ENCODE results near the gene MAML3. TPM values are rescaled to one million over a fixed set of nuclear protein-coding genes. Genes with fewer than 3 reads are reported as not detected.
A peak's percentile ranks its signal among the peaks of the same experiment; 100 is the strongest.

MAML3 gene
- total and polyA plus RNA-seq, 7 experiments from 2014 or later: 0.53 to 9.4 (median 3.3) TPM

DNA sequence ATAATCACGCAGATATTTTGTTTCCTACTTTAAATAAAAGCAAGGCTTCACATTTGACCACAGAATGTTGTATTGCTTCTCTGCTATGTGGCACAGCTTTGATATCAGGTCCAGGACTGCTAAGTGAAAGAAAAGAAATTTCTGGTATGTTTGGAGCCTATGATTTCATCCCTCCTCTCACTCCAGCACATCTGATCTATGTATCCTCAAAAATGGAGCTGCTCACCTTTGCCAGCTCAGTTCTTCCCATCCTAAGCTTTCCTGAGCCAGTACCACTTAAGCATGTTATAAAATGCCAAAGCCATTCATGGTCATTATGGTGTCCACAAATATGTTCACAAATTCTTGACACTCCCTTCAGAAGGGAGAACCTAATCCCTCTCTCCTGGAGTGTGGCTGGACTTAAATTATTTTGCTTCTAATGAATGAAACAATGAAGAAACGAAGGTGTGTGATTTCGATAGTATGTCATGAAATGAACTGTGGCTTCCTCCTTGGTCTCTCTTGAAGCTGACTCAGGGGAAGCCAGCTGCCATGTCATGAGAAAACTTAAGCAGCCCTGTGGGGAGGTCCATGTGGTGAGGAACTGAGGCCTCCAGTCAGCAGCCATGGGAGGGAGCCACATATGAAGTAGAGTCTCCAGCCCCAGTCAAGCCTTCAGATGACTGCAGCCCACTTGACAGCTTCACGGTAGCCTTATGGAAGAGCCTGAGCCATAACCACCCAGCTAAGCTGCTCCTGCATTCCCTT, 280.7 kb downstream of the MAML3 start:
- Histone ChIP-seq H3K27me3 (ENCODE audit: control insufficient read depth in 2 of 2, insufficient read depth in 2 of 2, low read length in 2 of 2) (no peaks in the 10 kb centered on the region), H3K9me3 (ENCODE audit: control insufficient read depth in 2 of 3, low read length in 3 of 3) (no peaks in the 10 kb centered on the region), H3K4me3 (ENCODE audit: low read length) (no peak overlapping the region), H3K4me1 (ENCODE audit: control insufficient read depth in 2 of 2, insufficient read depth in 2 of 2, low read length in 2 of 2) (no peaks in the 10 kb centered on the region), H3K27ac (ENCODE audit: low read depth, low read length) (no peak overlapping the region), H3K36me3 (ENCODE audit: control insufficient read depth in 2 of 3, insufficient read depth in 3 of 3, low read length in 3 of 3) (no peaks in the 10 kb centered on the region)
- peaks cover 0 to 8% (median 0%) of the 10 kb centered on the region in 7 donors for H3K4me1 Mint-ChIP-seq
- H3K4me3 Mint-ChIP-seq: no peak overlapping the region
- peaks cover 0 to 8% (median 6%) of the 10 kb centered on the region in 5 donors for H3K36me3 Mint-ChIP-seq
- CTCF ChIA-PET: no interaction called here
- no peak overlapping the region for H3K27ac Mint-ChIP-seq
- peaks cover 0 to 10% (median 0%) of the 10 kb centered on the region in 5 donors for H3K27me3 Mint-ChIP-seq
- intact Hi-C loops (cut with micrococcal nuclease): no loop called here
- DNase-seq (no peak), ATAC-seq (peak; percentile 45)
- POLR2A ChIA-PET: no interaction called here
- H3K9me3 Mint-ChIP-seq: peaks cover 0 to 13% (median 0%) of the 10 kb centered on the region in 11 donors

DNA sequence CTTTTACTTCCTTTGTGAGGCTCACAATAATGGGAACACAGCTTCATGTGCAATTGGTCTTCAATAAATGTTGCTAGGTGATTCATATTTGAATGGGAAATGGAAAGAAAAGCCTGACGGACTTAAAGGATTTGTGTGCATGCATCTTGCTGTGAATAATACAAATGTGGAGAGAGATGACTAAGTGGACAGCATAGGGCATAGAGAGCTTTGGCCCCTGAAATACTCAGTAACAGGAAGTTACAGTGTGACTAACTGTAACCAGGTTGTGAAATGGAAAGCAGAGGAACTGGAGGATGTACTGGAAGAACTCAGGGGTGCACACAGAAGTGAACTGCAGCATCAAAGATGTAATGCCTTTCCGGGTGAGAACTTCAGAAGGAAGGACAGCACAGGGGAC, 281.7 kb downstream of the MAML3 start:
- peaks cover 0 to 8% (median 0%) of the 10 kb centered on the region in 7 donors for H3K4me1 Mint-ChIP-seq
- ATAC-seq: peak; percentile 87
- CTCF ChIA-PET: no interaction called here

DNA sequence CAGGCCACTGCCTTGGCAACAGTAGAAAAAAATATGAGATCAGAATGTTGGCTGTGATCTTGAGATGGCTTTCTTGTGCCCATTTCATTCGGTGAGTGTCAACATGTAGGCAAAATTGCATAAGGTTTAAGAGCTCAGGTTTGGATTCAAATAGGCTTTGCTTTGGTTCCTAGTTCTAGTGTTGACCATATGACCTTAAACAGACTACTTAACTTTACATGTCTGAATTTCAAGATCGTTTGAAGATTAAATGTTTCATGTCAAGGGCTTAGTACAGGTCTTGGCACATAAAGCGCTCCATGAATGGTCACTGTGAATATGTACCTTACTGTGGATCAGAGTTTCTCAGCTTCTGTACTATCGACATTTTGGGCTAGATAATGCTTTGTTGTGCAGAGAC, 284.2 kb downstream of the MAML3 start:
- Mint-ChIP-seq H3K4me1 (peaks cover 0 to 8% (median 0%) of the 10 kb centered on the region in 7 donors), H3K9me3 (peaks cover 0 to 13% (median 0%) of the 10 kb centered on the region in 11 donors), H3K4me3 (no peak overlapping the region), H3K27me3 (peaks cover 0 to 23% (median 0%) of the 10 kb centered on the region in 5 donors), H3K36me3 (peaks cover 0 to 11% (median 5%) of the 10 kb centered on the region in 5 donors), H3K27ac (no peak overlapping the region)
- H3K27ac ChIP-seq (ENCODE audit: low read depth, low read length): no peak overlapping the region
- POLR2A ChIA-PET: no interaction called here
- CTCF ChIA-PET: no interaction called here
- intact Hi-C loops (cut with micrococcal nuclease): no loop called here
- H3K4me3 ChIP-seq (ENCODE audit: low read length): no peak overlapping the region
- ATAC-seq (no peak), DNase-seq (no peak)
- no peaks in the 10 kb centered on the region for H3K27me3 ChIP-seq (ENCODE audit: control insufficient read depth in 2 of 2, insufficient read depth in 2 of 2, low read length in 2 of 2)
- H3K4me1 ChIP-seq (ENCODE audit: control insufficient read depth in 2 of 2, insufficient read depth in 2 of 2, low read length in 2 of 2): no peaks in the 10 kb centered on the region
- H3K9me3 ChIP-seq (ENCODE audit: control insufficient read depth in 2 of 3, low read length in 3 of 3): no peaks in the 10 kb centered on the region
- H3K36me3 ChIP-seq (ENCODE audit: control insufficient read depth in 2 of 3, insufficient read depth in 3 of 3, low read length in 3 of 3): no peaks in the 10 kb centered on the region

More for the DNA sequence above, 281.7 kb downstream of the MAML3 start:
- peaks cover 0 to 13% (median 0%) of the 10 kb centered on the region in 11 donors for H3K9me3 Mint-ChIP-seq
- peaks cover 0 to 8% (median 5%) of the 10 kb centered on the region in 5 donors for H3K36me3 Mint-ChIP-seq
- peaks cover 0 to 13% (median 0%) of the 10 kb centered on the region in 5 donors for H3K27me3 Mint-ChIP-seq
- POLR2A ChIA-PET: no interaction called here
- H3K27ac ChIP-seq (ENCODE audit: low read depth, low read length): no peak overlapping the region
- no peaks in the 10 kb centered on the region for H3K9me3 ChIP-seq (ENCODE audit: control insufficient read depth in 2 of 3, low read length in 3 of 3)
- H3K4me3 Mint-ChIP-seq: peak overlapping the region in 1 of 10 donors; percentile 6
- H3K4me3 ChIP-seq (ENCODE audit: low read length): no peak overlapping the region
- DNase-seq: no peak
- H3K27me3 ChIP-seq (ENCODE audit: control insufficient read depth in 2 of 2, insufficient read depth in 2 of 2, low read length in 2 of 2): no peaks in the 10 kb centered on the region
- H3K27ac Mint-ChIP-seq: peak overlapping the region in 1 of 9 donors; percentile 2
- intact Hi-C loops (cut with micrococcal nuclease): no loop called here
- H3K36me3 ChIP-seq (ENCODE audit: control insufficient read depth in 2 of 3, insufficient read depth in 3 of 3, low read length in 3 of 3): no peaks in the 10 kb centered on the region
- no peaks in the 10 kb centered on the region for H3K4me1 ChIP-seq (ENCODE audit: control insufficient read depth in 2 of 2, insufficient read depth in 2 of 2, low read length in 2 of 2)

DNA sequence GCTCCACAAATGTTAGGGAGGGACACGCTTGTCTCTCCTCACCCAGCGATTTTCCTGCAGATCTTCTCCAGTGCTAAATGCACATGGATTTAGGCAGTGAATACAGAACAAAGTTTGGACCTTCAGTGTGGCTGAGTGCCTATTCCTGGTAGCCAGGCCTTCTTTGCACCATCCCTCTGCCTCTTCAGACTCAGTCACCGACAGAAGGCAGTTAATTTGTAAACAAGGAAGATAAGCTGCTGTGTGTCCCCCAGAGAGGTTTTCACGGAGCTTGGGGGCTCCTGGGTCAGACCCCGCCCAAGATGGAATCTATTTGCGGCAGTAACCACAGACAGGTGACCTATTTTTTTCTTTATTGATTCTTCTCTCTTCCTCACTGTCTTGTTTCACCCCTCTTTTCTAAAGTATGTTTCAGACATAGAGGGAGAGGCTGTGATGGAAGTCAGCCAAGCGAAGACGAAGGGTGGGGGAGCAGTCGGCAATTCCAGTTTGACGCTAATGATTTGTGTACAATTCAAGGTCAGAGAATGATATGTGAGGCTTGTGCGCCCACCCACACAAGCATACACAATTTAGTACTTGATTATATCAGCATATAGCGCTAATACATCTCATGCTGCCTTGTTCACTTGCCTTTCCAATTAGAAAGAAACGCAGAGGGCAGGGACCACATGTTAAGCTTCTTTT, 287.6 kb downstream of the MAML3 start:
- H3K9me3 Mint-ChIP-seq: peaks cover 0 to 3% (median 0%) of the 10 kb centered on the region in 11 donors
- no peaks in the 10 kb centered on the region for H3K4me1 Mint-ChIP-seq
- no peak overlapping the region for H3K4me3 Mint-ChIP-seq
- H3K36me3 Mint-ChIP-seq: peaks cover 0 to 4% (median 0%) of the 10 kb centered on the region in 5 donors
- no peak overlapping the region for H3K27ac ChIP-seq (ENCODE audit: low read depth, low read length)
- H3K4me3 ChIP-seq (ENCODE audit: low read length): no peak overlapping the region
- no peak overlapping the region for H3K27ac Mint-ChIP-seq
- POLR2A ChIA-PET: no interaction called here
- intact Hi-C loops (cut with micrococcal nuclease): no loop called here
- H3K27me3 Mint-ChIP-seq: peaks cover 0 to 24% (median 0%) of the 10 kb centered on the region in 5 donors
- DNase-seq (no peak), ATAC-seq (no peak)
- H3K36me3 ChIP-seq (ENCODE audit: control insufficient read depth in 2 of 3, insufficient read depth in 3 of 3, low read length in 3 of 3): no peaks in the 10 kb centered on the region
- H3K27me3 ChIP-seq (ENCODE audit: control insufficient read depth in 2 of 2, insufficient read depth in 2 of 2, low read length in 2 of 2): no peaks in the 10 kb centered on the region
- H3K9me3 ChIP-seq (ENCODE audit: control insufficient read depth in 2 of 3, low read length in 3 of 3): no peaks in the 10 kb centered on the region
- H3K4me1 ChIP-seq (ENCODE audit: control insufficient read depth in 2 of 2, insufficient read depth in 2 of 2, low read length in 2 of 2): no peaks in the 10 kb centered on the region
- CTCF ChIA-PET: no interaction called here

DNA sequence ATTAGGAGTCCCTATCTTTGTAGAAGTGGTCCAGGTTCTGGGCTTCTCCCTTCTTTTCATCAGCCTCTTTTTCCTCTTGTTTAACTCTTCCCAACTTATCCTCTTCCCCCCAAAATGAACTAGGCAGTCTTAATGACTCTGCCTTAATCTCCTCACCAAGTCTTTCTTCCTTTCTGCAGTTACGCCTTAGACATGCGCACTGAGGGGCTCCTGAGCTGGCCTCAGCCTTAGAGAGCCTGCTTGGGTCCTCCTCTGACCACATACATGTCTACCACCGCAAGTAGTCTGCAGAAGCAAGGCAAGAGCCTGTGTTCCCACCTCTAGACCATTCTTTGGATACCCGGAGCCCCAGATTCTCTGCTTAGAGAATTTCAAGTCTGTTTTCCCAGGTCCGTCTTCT, 288.4 kb downstream of the MAML3 start:
- CTCF ChIA-PET: no interaction called here
- no peaks in the 10 kb centered on the region for H3K36me3 ChIP-seq (ENCODE audit: control insufficient read depth in 2 of 3, insufficient read depth in 3 of 3, low read length in 3 of 3)

DNA sequence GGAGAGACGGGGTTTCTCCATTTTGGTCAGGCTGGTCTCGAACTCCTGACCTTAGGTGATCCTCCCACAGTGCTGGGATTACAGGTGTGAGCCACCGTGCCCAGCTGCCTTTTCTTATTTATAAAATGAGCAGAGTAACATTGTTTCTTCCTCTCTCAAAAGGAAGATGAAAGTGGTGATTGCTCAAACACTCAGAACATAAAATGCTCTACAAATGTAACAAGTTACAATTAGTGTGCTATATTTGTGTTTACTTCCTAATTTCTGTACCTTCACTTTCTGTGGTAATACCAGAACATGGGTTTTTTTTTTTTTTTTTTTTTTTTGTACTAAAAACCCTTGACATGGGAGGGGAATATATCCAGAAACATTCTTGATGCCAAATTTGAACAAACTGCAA, 290.5 kb downstream of the MAML3 start:
- H3K27me3 Mint-ChIP-seq: peaks cover 0 to 16% (median 0%) of the 10 kb centered on the region in 5 donors
- Histone ChIP-seq H3K4me3 (ENCODE audit: low read length) (no peak overlapping the region), H3K27me3 (ENCODE audit: control insufficient read depth in 2 of 2, insufficient read depth in 2 of 2, low read length in 2 of 2) (no peaks in the 10 kb centered on the region), H3K4me1 (ENCODE audit: control insufficient read depth in 2 of 2, insufficient read depth in 2 of 2, low read length in 2 of 2) (no peaks in the 10 kb centered on the region), H3K9me3 (ENCODE audit: control insufficient read depth in 2 of 3, low read length in 3 of 3) (no peaks in the 10 kb centered on the region), H3K27ac (ENCODE audit: low read depth, low read length) (no peak overlapping the region), H3K36me3 (ENCODE audit: control insufficient read depth in 2 of 3, insufficient read depth in 3 of 3, low read length in 3 of 3) (no peaks in the 10 kb centered on the region)
- ATAC-seq: no peak
- H3K4me3 Mint-ChIP-seq: no peak overlapping the region
- H3K9me3 Mint-ChIP-seq: peaks cover 0 to 2% (median 0%) of the 10 kb centered on the region in 11 donors
- no peak overlapping the region for H3K27ac Mint-ChIP-seq
- H3K4me1 Mint-ChIP-seq: peaks cover 0 to 8% (median 0%) of the 10 kb centered on the region in 7 donors
- peaks cover 0 to 15% (median 2%) of the 10 kb centered on the region in 5 donors for H3K36me3 Mint-ChIP-seq
- intact Hi-C loops (cut with micrococcal nuclease): no loop called here
- ChIA-PET CTCF (no interaction called here), POLR2A (no interaction called here)
- DNase-seq: no peak

More for the DNA sequence above, 288.4 kb downstream of the MAML3 start:
- peaks cover 0 to 22% (median 0%) of the 10 kb centered on the region in 5 donors for H3K27me3 Mint-ChIP-seq
- no peak for ATAC-seq
- intact Hi-C loops (cut with micrococcal nuclease): no loop called here
- no peaks in the 10 kb centered on the region for H3K9me3 Mint-ChIP-seq
- no peak overlapping the region for H3K4me3 ChIP-seq (ENCODE audit: low read length)
- H3K9me3 ChIP-seq (ENCODE audit: control insufficient read depth in 2 of 3, low read length in 3 of 3): no peaks in the 10 kb centered on the region
- H3K27me3 ChIP-seq (ENCODE audit: control insufficient read depth in 2 of 2, insufficient read depth in 2 of 2, low read length in 2 of 2): no peaks in the 10 kb centered on the region
- POLR2A ChIA-PET: no interaction called here
- peaks cover 0 to 11% (median under 1%) of the 10 kb centered on the region in 5 donors for H3K36me3 Mint-ChIP-seq
- no peaks in the 10 kb centered on the region for H3K4me1 Mint-ChIP-seq
- H3K27ac Mint-ChIP-seq: peak overlapping the region in 1 of 9 donors; percentile 35
- H3K4me1 ChIP-seq (ENCODE audit: control insufficient read depth in 2 of 2, insufficient read depth in 2 of 2, low read length in 2 of 2): no peaks in the 10 kb centered on the region
- DNase-seq: no peak
- no peak overlapping the region for H3K27ac ChIP-seq (ENCODE audit: low read depth, low read length)
- H3K4me3 Mint-ChIP-seq: no peak overlapping the region

All from naive thymus-derived CD4-positive, alpha-beta T cell (primary cell).